Left colon (tissue), 2 donors: ENCODE measurements around the gene FAM3A. TPM values are rescaled to one million over a fixed set of nuclear protein-coding genes. Genes with fewer than 3 reads are reported as not detected.
"Not testable (repeated sequence)": the region's sequence is repeated elsewhere in the genome, so short reads cannot be mapped to it uniquely, and the experiment has no call there.

ENCODE experiments used
- ATAC-seq: fragments of 200-7000 bp; cut with Tn5 transposase; one replicate; pipeline ENCODE4 v1.9.1; 2020; ENCODE audit warnings: mild to moderate bottlenecking, moderate library complexity
- DNase-seq, 2 donors: peaks; one replicate each; pipeline ENCODE4 v3.0.0-alpha.2; 2020
- intact Hi-C, 2 donors: fragments of 100-400 bp; cut with DNase I in 1 of 2; cut with micrococcal nuclease in 1 of 2; formaldehyde crosslinking; loops; one replicate each; pipeline versions ENCODE4 v1.11.2 to v1.14.0; 2022; cut with DNase I, micrococcal nuclease
- total RNA-seq, 2 donors: library from RNA; stranded (reverse); fragmentation: NEBNext Ultra II Directional; extraction: Animal tissue kit (Norgen Biotek cat#: 25700); gene quantifications; one replicate each; pipeline ENCODE4 v1.2.1, GENCODE V29; 2021
- donor health status: DM: no; HTN: no; CAD: no.
- donor health status: DM: yes; HTN: yes; CAD: no.

FAM3A gene
- total RNA-seq, 2 donors from 2014 or later, result 64.3 to 75.0 TPM

- DNase-seq (no peak), ATAC-seq (no peak)
- intact Hi-C loops, result no loop called here
Measured at GRCh38 chrX:154509455-154509854, 6.6 kb downstream of the FAM3A start.

DNA sequence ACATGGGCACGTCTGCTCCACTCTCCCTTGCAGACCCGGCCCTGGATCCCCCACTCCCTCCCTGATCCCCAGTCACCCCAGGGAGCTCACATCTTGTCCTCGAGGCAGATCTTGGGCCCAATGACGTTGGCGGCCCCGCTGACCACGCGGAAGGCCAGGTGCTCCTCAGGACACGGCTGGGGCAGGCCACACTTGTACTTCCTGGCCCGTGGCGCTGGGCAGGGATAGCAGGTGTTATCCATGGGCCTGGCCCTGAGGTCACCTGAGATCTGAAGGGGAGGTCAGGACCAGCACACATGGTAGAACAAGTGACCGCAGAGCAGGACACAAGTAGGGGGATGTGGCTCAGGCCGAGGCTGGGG, 7.7 kb downstream of the FAM3A start:
- intact Hi-C loops, result no loop called here
- no peak for DNase-seq
- no peak for ATAC-seq

DNA sequence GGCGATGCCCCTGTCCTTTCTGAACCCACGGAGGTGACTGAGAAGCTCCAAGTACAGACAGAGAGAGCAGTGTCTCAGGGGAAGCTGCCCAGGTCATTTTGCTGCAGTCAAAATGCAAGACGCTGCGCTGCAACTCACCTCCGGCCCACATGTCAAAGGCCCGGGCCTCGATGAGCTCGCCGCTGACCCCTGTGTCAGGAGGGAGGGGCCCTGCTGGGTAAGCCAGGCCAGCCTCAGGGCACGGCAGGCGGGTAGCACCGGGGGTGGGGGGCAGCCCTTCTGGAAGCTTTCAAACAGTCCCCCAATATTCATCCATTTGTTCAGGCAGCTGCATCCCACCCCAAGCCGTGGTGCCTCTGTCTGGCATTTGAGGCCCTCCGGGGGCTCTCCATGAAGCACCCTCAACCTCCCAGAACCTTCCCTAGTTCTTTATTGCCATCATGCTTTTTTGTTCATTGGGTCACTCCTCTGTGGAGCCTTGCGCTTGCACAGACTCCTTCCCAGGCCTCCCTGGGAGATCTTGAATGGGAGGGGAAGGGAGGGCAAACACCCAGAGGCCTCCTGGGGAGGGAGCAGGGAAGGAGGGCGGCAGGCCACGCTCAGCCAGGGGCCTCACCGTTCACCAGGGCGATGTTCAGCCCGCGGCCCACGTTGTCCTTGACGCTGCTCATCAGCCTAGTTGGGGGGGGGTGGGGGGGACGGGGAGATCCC, 8.2 kb downstream of the FAM3A start:
- DNase-seq (no peak), ATAC-seq (no peak)
- intact Hi-C loops, result no loop called here

DNA sequence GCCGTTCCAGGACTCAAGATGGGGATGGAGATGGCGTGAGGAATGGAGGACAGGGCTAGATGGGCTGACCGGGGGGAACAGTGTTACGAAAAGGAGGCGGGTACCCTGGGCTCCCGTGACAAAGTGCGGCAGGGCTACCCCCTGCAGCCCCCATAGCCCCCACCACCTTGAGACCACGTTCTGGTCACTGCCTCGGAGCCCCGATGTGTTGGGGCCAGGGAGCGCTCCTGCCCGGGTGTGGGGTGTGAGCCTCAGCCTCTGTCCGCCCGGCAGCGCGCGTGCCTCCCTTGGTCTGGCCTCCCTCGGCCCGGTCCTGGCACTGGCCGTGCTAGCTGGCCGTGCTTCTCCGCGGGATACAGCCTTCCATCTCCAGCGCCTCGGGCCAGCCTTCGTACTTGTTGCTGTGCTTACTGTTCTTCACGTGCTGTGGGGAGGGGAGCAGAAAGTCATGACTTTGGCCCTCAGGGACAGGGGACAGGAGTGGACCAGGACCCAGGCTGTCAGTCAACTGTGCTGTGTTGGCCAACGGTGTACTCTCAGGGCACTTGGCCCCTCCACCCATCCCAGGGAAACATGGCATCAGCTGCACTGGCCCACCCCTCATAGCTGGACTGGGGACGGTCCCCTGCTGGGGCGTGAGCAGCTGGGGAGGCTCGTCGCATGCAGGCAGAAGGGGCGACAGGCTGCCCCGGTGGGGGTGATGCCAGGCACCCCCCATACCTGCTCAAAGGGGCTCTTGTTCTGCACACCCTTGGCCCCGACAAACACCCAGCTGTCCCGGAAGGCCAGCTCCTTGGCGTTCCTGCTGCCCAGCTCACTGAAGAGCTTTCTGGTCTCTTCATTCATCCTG, 9.3 kb downstream of the FAM3A start:
- peak; percentile 9 for ATAC-seq
- intact Hi-C loops, result no loop called here
- no peak for DNase-seq

GRCh38 chrX:154505734-154506133, 10.3 kb downstream of the FAM3A start:
- intact Hi-C loops, result no loop called here
- DNase-seq (no peak), ATAC-seq (no peak)

DNA sequence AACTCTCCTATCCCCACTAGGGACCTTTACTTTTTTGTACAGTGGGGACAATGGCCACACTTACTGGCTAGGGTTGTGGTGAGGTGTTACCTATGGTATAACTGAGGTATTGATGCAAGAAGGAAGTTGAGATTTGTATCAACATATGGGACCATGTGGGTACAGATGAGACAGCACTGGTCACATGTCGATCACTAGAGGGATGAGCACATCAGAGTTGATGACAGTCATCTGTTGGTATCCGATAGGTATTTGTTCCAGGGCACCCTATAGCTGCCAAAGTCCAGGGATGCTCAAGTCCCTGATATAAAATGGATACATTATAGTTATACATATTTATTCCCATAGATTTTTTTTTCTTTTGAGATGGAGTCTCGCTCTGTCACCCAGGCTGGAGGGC, 13.0 kb downstream of the FAM3A start:
- intact Hi-C loops, result no loop called here
- peak; percentile 14 for ATAC-seq

DNA sequence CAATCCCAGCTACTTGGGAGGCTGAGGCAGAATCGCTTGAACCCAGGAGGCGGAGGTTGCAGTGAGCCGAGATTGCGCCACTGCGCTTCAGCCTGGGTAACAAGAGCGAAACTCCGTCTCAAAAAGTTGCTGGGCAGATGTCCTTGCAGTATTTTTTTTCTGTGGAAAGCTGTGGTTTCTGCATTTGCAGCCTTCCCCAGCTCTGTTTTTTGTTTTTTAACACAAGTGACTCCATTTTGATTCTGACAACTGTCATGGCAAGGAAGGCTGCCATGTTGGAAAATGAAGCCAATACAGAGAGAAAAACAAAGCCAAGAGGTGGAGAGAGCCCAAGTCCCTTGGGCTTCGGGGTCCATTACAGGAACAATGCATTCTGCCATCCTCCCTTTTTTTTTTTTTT, 13.9 kb downstream of the FAM3A start:
- intact Hi-C loops, result no loop called here
- ATAC-seq (no peak), DNase-seq (no peak)

More for the DNA sequence above, 13.0 kb downstream of the FAM3A start:
- no peak for DNase-seq

DNA sequence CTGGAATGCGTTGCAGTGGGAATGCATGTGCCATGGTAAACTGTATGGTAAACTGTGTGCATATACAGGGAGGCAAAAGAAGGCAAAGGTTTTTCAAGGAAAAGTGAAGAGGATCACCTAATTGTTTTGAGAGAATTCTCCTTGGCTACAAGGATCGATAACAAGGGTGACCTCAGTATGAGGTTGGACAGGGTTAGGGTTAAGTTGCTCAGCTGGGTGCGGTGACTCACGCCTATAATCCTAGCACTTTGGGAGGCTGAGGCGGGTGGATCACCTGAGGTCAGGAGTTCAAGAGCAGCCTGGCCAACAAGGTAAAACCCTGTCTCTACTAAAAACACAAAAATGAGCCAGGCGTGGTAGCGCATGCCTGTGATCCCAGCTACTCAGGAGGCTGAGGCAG, 14.6 kb downstream of the FAM3A start:
- ATAC-seq, DNase-seq, intact Hi-C loops: not testable (repeated sequence)

DNA sequence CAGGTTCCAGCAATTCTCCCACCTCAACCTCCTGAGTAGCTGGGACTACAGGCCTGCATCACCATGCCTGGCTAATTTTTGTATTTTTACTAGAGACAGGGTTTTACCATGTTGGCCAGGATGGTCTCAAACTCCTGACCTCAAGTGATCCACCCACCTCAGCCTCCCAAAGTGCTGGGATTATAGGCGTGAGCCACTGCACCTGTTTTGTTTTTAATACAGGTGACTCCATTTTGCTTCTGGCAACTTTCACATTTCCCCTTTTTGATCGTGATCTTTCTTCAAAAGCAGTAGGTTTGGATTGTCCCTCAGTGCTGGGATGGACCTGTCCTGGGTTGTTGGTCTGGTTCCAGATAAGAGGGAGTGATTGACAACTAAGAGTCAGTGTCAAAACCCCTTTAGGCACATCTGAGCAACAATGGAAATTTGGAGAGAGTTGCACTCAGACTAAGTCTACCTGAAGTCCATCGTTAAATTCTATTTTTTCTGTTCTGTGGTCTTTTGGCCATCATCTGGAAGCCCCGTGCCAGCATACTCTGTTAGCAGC, 19.4 kb downstream of the FAM3A start:
- DNase-seq, intact Hi-C loops, ATAC-seq: not testable (repeated sequence)

DNA sequence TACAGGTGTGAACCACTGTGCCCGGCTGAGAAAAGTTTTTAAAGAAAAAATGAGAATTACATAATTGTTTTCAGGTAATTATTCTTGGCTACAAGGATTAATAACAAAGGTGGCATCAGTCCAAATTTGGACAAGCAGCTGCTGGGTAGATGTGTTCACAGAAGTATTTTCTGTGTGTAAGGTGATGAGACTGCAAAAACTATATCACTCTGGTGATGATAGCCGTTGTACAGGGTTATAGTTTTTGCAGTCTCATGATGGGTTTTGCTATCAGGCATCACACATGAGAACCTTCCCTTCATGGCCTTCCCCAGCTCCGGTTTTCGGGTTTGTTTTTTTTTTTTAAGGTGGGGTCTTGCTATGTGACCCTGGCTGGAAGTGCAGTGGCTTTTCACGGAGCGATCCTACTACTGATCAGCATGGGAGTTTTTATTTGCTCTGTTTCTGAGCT, 20.5 kb downstream of the FAM3A start:
- intact Hi-C loops, result no loop called here
- no peak for DNase-seq
- no peak for ATAC-seq

DNA sequence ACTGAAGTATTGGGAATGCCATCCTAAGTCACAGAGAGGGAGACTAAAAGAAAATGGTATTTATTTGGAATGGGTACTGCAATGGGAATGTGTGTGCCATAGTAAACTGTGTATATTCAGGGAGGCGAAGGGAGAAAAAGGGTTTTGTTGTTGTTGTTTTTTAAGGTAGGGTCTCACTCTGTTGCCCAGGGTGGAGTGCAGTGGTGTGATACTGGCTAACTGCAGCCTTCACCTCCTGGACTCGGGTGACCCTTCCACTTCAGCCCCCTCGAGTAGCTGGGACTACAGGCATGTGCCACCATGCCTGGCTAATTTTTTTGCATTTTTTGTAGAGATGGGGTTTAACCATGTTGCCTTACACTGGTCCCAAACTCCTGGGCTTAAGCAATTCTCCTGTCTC, 21.3 kb downstream of the FAM3A start:
- ATAC-seq, result no peak
- intact Hi-C loops, result no loop called here
- DNase-seq, result no peak

- intact Hi-C loops, result no loop called here
- ATAC-seq, result peak; percentile 86
- peak; percentile 90 to 93 for DNase-seq
Measured at GRCh38 chrX:154490414-154491083, 25.5 kb downstream of the FAM3A start, which contains the start of gene SLC10A3. Gene SLC10A3, minus strand, starts transcription at chrX:154490629. Its CDS starts 1,689 bp downstream, at chrX:154488940.

GRCh38 chrX:154490021-154490413, 26.0 kb downstream of the FAM3A start:
- ATAC-seq (peak; percentile 19), DNase-seq (peak; percentile 43)
- intact Hi-C loops, result no loop called here

DNA sequence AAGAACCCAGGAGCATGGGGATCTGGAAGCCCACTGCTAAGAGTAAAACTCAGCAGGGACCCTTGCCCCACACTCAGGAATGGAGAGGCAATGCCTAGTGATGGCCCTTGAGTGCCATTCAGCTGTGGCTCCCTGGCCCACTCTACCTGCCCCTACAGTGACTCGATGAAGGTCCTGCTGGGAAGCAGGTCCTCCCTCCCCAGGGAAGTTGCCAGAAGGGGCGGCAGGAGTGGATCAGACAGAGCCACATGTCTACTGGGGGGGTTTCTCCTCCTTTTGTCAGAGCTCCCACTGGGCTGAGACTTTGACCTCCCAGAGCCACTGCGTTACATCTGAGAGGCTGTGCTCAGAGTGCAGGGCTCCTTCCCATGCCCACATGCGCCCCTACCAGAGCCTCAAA, 26.9 kb downstream of the FAM3A start:
- no peak for DNase-seq
- no peak for ATAC-seq
- intact Hi-C loops, result no loop called here

GRCh38 chrX:154488336-154489075, 27.5 kb downstream of the FAM3A start:
- no peak for DNase-seq
- intact Hi-C loops, result no loop called here

GRCh38 chrX:154487518-154488290, 28.3 kb downstream of the FAM3A start:
- DNase-seq (no peak), ATAC-seq (no peak)
- intact Hi-C loops, result no loop called here

More at GRCh38 chrX:154488336-154489075, 27.5 kb downstream of the FAM3A start:
- ATAC-seq, result no peak

DNA sequence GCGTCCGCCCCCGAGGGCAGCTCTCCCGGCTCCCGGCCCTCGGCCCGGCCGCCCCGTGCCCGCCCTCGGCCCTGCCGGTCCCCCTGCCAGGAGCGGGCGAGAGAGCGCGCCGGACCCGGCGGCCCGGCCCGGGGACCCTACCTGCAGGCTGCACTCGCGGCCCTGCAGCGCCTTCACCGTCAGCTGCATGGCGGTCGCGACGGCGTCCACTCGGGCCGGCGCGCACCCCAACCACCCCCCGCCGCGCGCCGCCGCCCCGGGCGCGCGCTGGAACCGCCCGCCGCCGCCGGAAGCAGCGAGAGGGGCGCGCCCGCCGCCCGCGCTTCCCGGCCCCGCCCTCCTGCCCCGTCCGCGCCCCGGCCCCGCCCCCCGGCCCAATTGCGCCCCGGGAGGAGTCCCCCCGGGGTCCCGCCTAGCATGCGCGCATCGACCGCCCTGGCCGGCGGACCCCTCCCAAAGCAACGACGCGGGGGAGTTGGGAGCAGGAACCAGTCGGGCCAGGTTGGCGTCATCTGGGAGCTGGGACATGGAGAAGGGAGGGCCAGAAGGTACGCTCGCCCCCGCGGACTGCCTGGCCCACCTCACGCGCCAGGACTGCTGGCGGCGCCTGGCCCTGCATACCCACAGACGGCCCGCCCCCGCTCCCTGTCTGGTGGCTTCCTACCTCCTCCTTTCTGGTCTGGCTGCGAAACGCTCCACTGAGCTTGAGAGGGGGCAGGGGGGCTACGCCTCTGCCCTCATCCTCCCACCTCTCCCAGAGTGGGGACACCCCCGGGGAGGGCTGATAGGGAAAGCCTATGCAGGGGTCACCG, 29.4 kb downstream of the FAM3A start, which contains the start of gene UBL4A:
UBL4A (minus strand) TSS at position 220 of the 812 bp plus-strand sequence; CDS start at position 189, 31 bp downstream.
- DNase-seq (peak; percentile 59 to 66), ATAC-seq (peak; percentile 48)
- intact Hi-C loops, result no loop called here
